Adipocyte (in vitro differentiated cells): ENCODE results near the gene SELENOT.

Experiments used
- DNase-seq: peaks from one replicate; pipeline ENCODE4 v3.0.0-alpha.2; 2015; ENCODE audit warnings: low read depth
- H3K27me3 ChIP-seq: replicated peaks from 2 replicates; pipeline ENCODE4 v1.7.0; 2013; ENCODE audit warnings: mild to moderate bottlenecking, low read length, moderate library complexity; ENCODE audit not compliant: control insufficient read depth, insufficient read depth
- H3K36me3 ChIP-seq: 2 replicates; pipeline ENCODE4 v1.7.0; 2013; ENCODE audit warnings: low read length, mild to moderate bottlenecking, moderate library complexity; ENCODE audit not compliant: control insufficient read depth, insufficient read depth, severe bottlenecking
- H3K4me1 ChIP-seq: 2 replicates; pipeline ENCODE4 v1.7.0; 2013; ENCODE audit warnings: mild to moderate bottlenecking, low read length, moderate library complexity; ENCODE audit not compliant: control insufficient read depth, insufficient read depth
- H3K4me3 ChIP-seq: 2 replicates; pipeline ENCODE4 v1.7.0; 2013; ENCODE audit warnings: mild to moderate bottlenecking, low read length, moderate library complexity
- H3K9ac ChIP-seq: 2 replicates; pipeline ENCODE4 v1.7.0; 2013; ENCODE audit warnings: mild to moderate bottlenecking, low read length, moderate library complexity
- H3K9me3 ChIP-seq: 2 replicates; pipeline ENCODE4 v1.7.0; 2013; ENCODE audit warnings: mild to moderate bottlenecking, low read length, moderate library complexity; ENCODE audit not compliant: control insufficient read depth

Gene SELENOT, protein sequence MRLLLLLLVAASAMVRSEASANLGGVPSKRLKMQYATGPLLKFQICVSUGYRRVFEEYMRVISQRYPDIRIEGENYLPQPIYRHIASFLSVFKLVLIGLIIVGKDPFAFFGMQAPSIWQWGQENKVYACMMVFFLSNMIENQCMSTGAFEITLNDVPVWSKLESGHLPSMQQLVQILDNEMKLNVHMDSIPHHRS

DNA sequence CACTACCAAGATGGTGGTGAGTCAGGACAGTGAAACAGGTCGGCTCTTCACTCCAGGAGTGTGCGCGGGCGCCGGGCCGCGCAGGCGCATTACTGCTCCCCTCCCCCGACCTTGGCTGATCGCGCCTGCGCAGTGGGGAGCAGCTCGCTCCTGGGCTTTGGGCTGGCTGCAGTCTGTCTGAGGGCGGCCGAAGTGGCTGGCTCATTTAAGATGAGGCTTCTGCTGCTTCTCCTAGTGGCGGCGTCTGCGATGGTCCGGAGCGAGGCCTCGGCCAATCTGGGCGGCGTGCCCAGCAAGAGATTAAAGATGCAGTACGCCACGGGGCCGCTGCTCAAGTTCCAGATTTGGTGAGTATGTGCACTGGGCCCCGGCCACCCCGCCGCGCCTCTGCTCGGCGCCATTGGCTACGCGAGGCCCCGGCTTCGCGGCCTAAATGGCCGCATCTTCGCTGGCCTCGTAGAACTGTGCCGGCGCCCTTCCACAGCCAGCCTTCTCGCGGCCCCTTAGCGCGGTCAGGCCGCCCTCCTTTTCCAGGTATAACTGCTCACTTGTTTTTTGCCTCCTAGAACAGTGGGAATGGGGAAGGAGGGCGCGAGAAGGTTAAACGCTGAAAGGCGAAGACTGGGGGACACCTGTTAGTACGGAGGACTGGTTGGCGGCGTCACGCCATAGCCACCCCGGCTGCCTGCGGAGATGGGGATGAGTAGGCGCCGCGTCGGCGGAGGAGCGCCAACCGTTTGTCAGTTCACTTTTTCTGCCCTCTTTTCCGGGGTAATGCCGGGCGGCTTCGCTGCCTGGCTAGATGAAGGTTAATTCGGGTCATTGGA lies at the start of gene SELENOT:
Gene SELENOT (plus strand): TSS at position 169 of the 827 bp plus-strand sequence. CDS start 42 bp downstream, at position 211.
- Histone ChIP-seq H3K9ac (peak within 1 kb of the TSS; percentile 94), H3K27me3 (no peaks in the 10 kb centered on the region)

DNA sequence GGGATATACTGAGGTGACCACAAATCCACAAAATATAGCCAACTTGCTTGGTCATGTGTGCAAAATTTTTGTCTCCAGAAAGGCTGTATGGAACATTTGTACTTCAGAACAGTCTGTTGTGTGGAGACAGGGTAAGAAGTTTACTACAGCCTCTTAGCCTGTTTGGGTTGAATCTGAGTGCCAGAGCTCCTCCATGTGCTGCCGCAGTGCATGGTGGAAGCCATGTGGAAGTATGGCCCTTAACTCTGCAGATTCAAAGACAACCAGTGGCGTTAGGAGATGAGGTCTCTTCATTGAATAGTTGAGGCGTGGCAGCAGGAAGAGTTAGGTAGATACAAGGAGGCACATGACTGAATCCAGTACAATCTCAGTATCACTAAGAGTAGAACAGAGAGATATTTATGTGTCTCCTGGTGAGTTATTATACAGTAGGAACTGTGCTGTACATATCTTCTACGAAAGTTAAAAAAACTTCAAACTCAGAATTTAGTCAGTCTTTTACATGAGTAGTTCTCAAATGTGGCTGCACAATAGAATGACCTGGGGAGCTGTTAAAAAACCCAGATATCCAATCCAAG lies 47.2 kb upstream of the SELENOT start:
- H3K36me3 ChIP-seq, result peaks cover 51% of the 10 kb centered on the region

More for the DNA sequence above, at the start of gene SELENOT:
- peaks cover 33% of the 10 kb centered on the region for H3K4me1 ChIP-seq
- H3K9me3 ChIP-seq, result no peaks in the 10 kb centered on the region
- no peaks in the 10 kb centered on the region for H3K36me3 ChIP-seq
- peak within 1 kb of the TSS; percentile 89 for H3K4me3 ChIP-seq
- DNase-seq, result peak; percentile 96

DNA sequence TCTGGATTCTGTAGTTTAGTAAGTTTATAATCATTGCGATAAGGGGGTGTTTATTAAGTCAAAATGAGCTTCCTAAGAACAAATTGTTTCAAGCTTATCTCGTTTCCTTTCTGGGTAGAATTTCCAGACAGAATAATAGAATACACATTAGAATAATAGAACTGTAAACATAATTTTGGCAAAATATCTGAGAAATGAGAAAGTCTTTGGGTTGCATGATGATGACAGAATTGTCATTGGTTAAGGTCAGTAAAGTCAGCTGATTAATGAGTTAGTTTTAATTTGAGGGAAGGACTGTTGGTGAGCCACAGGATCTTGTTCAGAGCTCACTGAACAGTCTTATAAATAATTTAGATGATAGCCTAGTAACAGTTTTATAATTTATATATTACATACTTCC lies 46.3 kb upstream of the SELENOT start:
- Histone ChIP-seq H3K27me3 (no peaks in the 10 kb centered on the region), H3K9me3 (no peaks in the 10 kb centered on the region), H3K4me1 (no peaks in the 10 kb centered on the region), H3K4me3 (no peak overlapping the region), H3K9ac (no peak overlapping the region), H3K36me3 (peaks cover 51% of the 10 kb centered on the region)
- DNase-seq, result no peak

More for the DNA sequence above, 47.2 kb upstream of the SELENOT start:
- Histone ChIP-seq H3K4me1 (no peaks in the 10 kb centered on the region), H3K27me3 (no peaks in the 10 kb centered on the region), H3K4me3 (no peak overlapping the region), H3K9ac (no peak overlapping the region), H3K9me3 (no peaks in the 10 kb centered on the region)
- DNase-seq, result no peak

DNA sequence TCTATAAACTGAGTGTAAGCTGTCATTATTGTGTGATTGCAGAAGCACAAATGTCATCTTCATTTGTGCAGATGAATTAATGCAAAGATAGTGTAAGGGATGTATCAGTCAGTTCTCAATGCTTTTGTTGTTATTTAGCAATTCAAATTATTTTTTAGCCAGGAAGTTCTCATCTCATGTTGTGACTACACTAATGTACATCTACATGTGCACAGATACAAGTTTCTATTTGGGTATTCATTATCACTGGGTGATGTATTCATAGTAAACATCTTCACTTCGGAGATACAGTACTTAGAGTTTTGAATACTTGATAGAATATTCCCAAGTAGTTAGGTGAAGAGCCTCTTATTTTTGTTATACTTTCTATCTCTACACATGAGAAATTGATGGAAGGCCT lies 45.4 kb upstream of the SELENOT start:
- Histone ChIP-seq H3K36me3 (peaks cover 51% of the 10 kb centered on the region), H3K27me3 (no peaks in the 10 kb centered on the region), H3K9me3 (no peaks in the 10 kb centered on the region), H3K4me3 (no peak overlapping the region), H3K4me1 (no peaks in the 10 kb centered on the region), H3K9ac (no peak overlapping the region)
- no peak for DNase-seq

DNA sequence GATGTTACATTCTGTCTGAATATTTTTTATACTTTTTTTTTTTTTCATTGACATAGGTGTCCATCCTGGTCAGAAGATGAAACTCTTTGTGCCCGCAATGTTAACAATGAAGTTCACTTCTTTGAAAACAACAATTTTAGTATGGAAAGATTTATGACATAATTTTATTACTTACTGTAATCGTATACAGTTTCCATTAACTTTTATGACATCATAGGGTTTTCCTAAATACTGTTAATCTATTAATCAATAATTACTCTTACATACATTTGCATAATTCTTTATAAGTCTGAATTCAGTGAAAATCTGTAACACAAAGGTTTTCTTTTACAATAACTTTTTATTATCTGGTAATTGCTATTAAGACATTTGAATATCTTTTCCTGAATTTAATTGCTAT lies 38.9 kb upstream of the SELENOT start:
- no peaks in the 10 kb centered on the region for H3K4me1 ChIP-seq
- H3K9ac ChIP-seq, result no peak overlapping the region
- H3K36me3 ChIP-seq, result peaks cover 68% of the 10 kb centered on the region
- DNase-seq, result no peak
- no peak overlapping the region for H3K4me3 ChIP-seq
- H3K9me3 ChIP-seq, result no peaks in the 10 kb centered on the region
- no peaks in the 10 kb centered on the region for H3K27me3 ChIP-seq

DNA sequence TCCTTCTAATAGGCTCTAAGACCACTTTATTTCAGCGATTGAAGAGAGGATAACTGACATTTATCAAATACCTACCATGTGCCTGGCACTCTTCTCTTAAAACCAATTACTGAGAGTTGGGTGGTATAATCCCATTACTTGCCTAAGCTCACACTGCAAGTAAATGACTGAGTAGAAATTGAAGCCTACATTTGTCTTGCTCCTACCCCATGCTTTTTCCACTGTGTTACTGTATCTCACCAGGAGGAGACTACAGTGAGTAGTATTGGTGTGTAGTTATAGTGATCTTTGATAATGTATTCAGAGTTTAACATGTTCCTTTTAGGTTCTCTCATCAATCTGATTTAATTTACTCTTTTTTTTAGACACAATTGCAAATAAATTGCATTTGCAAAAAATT lies 35.8 kb upstream of the SELENOT start:
- DNase-seq, result no peak
- Histone ChIP-seq H3K9ac (no peak overlapping the region), H3K4me1 (no peaks in the 10 kb centered on the region), H3K27me3 (no peaks in the 10 kb centered on the region), H3K36me3 (peaks cover 88% of the 10 kb centered on the region), H3K9me3 (no peaks in the 10 kb centered on the region), H3K4me3 (no peak overlapping the region)

DNA sequence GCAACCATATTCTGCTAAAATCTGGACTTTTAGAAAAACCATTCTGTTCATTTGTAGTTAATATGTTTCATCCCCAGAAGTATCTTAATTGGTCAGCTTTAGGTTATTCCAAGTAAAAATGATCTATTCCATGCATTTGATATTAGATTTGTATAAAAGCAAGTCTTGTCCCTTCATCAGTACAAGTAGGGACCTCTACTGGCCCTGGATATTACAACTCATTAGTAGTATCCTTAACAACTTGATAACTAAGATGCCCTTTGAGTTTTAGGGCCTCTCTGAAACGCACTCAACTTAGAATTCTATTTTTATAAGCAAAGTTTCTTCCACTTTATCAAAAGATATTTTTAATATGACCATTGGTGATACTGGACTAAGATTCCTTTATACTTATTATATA lies 25.3 kb upstream of the SELENOT start:
- H3K9ac ChIP-seq, result no peak overlapping the region
- no peak for DNase-seq
- H3K36me3 ChIP-seq, result peaks cover 69% of the 10 kb centered on the region
- no peaks in the 10 kb centered on the region for H3K27me3 ChIP-seq
- no peak overlapping the region for H3K4me3 ChIP-seq
- H3K9me3 ChIP-seq, result no peaks in the 10 kb centered on the region
- H3K4me1 ChIP-seq, result no peaks in the 10 kb centered on the region

DNA sequence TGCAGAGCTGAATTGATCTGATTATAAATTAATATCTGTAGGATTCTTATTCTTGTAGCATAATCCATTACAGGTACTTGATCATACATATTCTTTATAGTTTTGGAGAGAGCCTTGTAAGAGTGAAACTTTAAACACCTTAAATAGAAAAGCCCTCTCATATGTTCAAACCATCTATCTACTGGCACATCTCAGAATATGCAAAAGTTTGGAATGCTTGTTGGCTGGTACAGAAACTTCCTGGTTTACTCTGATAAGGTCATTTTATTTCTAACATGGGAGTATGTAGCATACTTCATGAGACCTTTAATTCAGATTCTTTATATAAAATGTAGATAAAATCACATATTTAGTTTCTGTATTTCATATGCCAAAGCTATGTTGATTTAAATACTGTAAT lies 21.9 kb upstream of the SELENOT start:
- Histone ChIP-seq H3K4me1 (no peaks in the 10 kb centered on the region), H3K4me3 (no peak overlapping the region), H3K36me3 (peaks cover 89% of the 10 kb centered on the region), H3K9me3 (no peaks in the 10 kb centered on the region), H3K27me3 (no peaks in the 10 kb centered on the region), H3K9ac (no peak overlapping the region)
- DNase-seq, result no peak

DNA sequence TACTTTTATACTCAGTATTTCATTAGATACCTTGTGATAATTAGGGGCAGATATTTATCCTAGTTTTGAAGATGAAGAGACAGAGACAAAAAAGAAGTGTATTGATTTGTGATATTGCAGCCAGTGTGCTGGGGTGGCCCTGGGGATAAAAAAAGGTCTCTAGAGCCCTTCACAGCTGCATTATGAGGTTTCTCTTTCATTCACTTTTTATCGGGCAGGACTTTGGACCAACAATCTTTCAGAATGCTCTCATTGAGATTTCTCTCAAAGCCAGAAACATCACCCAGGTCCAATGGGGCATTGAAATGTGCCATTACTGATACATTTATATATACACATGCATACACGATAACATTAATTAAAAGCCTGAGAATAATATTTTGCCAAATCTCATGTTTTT lies 20.5 kb upstream of the SELENOT start:
- H3K9ac ChIP-seq, result no peak overlapping the region
- peaks cover 75% of the 10 kb centered on the region for H3K36me3 ChIP-seq
- H3K4me3 ChIP-seq, result no peak overlapping the region
- no peaks in the 10 kb centered on the region for H3K4me1 ChIP-seq
- H3K27me3 ChIP-seq, result no peaks in the 10 kb centered on the region
- no peaks in the 10 kb centered on the region for H3K9me3 ChIP-seq
- no peak for DNase-seq

DNA sequence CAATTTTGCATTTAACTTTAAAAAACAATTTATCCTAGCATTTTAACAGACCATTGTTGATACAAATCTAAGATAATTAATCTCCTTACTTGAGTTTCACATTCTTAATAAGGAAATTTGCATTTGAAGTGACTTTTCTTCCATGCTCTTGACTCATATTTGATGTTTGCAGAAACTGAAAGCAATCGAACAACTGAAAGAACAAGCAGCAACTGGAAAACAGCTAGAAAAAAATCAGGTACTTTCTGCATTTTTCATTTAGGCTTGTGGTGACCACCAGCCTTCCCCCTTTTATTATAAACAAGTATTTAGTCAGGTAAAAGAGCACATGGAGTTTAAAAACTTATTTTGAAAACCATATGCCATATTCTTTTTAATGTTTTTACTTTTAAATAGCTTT lies 20.1 kb upstream of the SELENOT start:
- no peaks in the 10 kb centered on the region for H3K4me1 ChIP-seq
- no peaks in the 10 kb centered on the region for H3K9me3 ChIP-seq
- no peaks in the 10 kb centered on the region for H3K27me3 ChIP-seq
- no peak overlapping the region for H3K4me3 ChIP-seq
- H3K36me3 ChIP-seq, result peaks cover 71% of the 10 kb centered on the region
- DNase-seq, result no peak
- no peak overlapping the region for H3K9ac ChIP-seq

DNA sequence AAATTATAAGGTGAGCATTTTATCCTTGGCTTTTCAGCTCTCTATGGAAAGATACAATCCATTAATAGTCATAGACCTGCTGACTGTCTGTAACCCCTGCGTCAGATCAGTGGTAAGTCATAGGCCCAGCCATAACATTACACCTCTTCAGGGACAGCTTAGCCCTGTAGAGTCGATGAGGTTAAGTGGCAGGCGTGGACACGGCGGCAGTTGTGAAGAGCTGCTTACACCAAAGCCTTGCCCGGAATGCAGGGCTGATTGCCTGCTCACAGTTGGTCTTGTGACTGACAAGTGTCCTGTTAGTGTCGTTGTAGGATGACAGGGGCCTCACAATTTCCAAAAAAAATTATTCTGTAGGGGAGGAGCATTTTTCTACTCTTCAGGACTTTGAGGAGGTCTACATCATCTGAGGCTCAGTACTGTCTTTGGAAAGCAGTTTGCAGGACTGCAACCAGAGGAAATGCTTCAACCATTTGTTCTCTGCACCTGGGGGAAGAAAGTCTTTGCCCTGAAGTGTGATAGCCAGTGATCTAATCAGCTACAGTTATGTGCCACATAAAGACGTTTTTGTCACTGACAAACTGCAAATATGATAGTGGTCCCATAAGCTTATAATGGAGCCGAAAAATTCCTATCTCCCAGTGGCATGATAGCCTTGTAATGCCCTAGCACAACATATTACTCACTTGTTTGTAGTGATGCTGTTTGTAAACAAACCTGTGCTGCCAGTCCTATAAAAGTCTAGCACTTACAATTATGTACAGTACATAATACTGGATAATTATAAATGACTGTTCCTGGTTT lies 14.9 kb upstream of the SELENOT start:
- Histone ChIP-seq H3K27me3 (no peaks in the 10 kb centered on the region), H3K9me3 (no peaks in the 10 kb centered on the region), H3K9ac (no peak overlapping the region), H3K4me3 (no peak overlapping the region), H3K36me3 (peaks cover 28% of the 10 kb centered on the region), H3K4me1 (no peaks in the 10 kb centered on the region)
- no peak for DNase-seq
